Immature natural killer cell (primary cell): ENCODE data around the gene TEX35. TPM values are rescaled to one million over a fixed set of nuclear protein-coding genes. Genes with fewer than 3 reads are reported as not detected.

ENCODE experiments used
- DNase-seq, 3 donors: peaks; one replicate each; pipeline ENCODE4 v3.0.0; 2022; ENCODE audit warnings: mixed read lengths in 1 of 3
- H3K27ac Mint-ChIP-seq, 6 donors: one replicate each; pipeline ENCODE4 v1.8.0; 2020; ENCODE audit warnings: mixed read lengths in 6 of 6, mild to moderate bottlenecking in 5 of 6, inconsistent platforms in 4 of 6, moderate library complexity in 3 of 6
- H3K27me3 Mint-ChIP-seq, 3 donors: one replicate each; pipeline ENCODE4 v1.8.0; 2020 to 2021; ENCODE audit warnings: low read depth in 3 of 3, mild to moderate bottlenecking in 3 of 3, mixed read lengths in 3 of 3, moderate library complexity in 3 of 3, inconsistent platforms in 1 of 3
- H3K36me3 Mint-ChIP-seq, 3 donors: one replicate each; pipeline ENCODE4 v1.8.0; 2020; ENCODE audit warnings: mixed read lengths in 3 of 3, inconsistent platforms in 2 of 3, mild to moderate bottlenecking in 2 of 3
- H3K4me1 Mint-ChIP-seq, 2 donors: one replicate each; pipeline ENCODE4 v1.8.0; 2020; ENCODE audit warnings: inconsistent platforms in 2 of 2, mild to moderate bottlenecking in 2 of 2, mixed read lengths in 2 of 2, moderate library complexity in 1 of 2
- H3K4me3 Mint-ChIP-seq, 5 donors: one replicate each; pipeline ENCODE4 v1.8.0; 2020; ENCODE audit warnings: mild to moderate bottlenecking in 5 of 5, mixed read lengths in 5 of 5, inconsistent platforms in 3 of 5, moderate library complexity in 3 of 5
- H3K9me3 Mint-ChIP-seq, 6 donors: one replicate each; pipeline ENCODE4 v1.8.0; 2020; ENCODE audit warnings: mild to moderate bottlenecking in 6 of 6, mixed read lengths in 6 of 6, inconsistent platforms in 4 of 6, moderate library complexity in 3 of 6
- polyA plus RNA-seq, 3 donors: library from polyadenylated mRNA; unstranded; fragments of 300-500 nt; fragmentation: Illumina TruSeq; gene quantifications; one replicate each; pipeline ENCODE4 v1.2.3, GENCODE V29; 2021

The TEX35 gene
- polyA plus RNA-seq, 3 donors from 2014 or later = not detected

DNA sequence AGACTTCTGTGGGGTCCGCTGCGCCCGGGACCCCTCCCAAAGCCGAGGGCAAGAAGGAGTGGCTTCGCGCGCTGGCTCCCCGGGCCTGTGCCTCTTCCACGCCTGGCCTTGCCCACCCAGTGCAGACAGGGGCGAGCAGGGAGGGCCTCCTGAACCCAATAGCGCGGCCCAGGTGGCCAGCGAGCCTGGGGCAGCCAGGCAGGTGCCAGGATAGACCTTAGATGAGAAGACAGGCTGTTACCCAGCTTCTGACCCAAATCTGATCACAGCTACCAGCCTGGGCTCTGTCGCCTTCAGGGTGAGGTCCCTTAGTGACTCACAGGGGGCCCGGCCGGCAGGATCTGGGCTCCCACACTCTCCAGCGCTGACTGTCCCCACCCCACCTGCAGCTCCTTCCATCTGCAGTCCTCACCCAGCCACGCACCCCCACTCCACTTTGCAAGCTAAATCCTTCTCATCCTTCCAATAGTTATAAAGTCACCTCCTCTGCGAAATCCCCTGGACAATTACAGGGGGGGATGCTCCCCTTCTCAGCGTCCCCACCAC, 25.8 kb upstream of the TEX35 start:
- Mint-ChIP-seq H3K9me3 (no peaks in the 10 kb centered on the region), H3K4me3 (peak overlapping the region in 2 of 5 donors; percentile 66 to 70), H3K36me3 (no peaks in the 10 kb centered on the region), H3K4me1 (peaks cover 0 to 3% of the 10 kb centered on the region in 2 donors), H3K27ac (peak overlapping the region in 1 of 6 donors; percentile 11), H3K27me3 (peaks cover 0 to 4% (median 0%) of the 10 kb centered on the region in 3 donors)
- peak in 1 of 3 donors; percentile 6 for DNase-seq

DNA sequence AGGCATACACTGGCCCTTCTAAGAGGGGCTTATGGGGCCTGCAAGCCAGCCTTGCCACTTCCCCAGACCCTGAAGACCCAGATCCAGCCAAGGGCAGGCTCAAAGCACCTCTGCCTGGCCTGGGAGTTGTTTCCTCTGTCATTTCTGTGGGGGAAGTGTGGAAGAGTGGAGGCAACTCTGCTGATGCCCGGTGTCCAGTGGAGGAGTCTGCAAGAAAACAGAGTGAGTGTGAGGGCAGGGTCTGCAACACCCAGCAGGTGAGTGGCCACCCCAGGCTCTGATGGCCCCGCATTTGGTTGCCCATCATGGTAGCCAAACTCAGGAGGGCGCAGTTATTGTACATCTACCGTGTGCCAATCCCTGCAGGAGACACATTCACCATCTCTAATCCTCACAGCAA, 24.5 kb upstream of the TEX35 start:
- Mint-ChIP-seq H3K4me1 (peaks cover 0 to 3% of the 10 kb centered on the region in 2 donors), H3K27me3 (peaks cover 0 to 4% (median 0%) of the 10 kb centered on the region in 3 donors), H3K4me3 (no peak overlapping the region), H3K27ac (peak overlapping the region in 1 of 6 donors; percentile 35), H3K9me3 (no peaks in the 10 kb centered on the region), H3K36me3 (no peaks in the 10 kb centered on the region)
- DNase-seq = no peak

DNA sequence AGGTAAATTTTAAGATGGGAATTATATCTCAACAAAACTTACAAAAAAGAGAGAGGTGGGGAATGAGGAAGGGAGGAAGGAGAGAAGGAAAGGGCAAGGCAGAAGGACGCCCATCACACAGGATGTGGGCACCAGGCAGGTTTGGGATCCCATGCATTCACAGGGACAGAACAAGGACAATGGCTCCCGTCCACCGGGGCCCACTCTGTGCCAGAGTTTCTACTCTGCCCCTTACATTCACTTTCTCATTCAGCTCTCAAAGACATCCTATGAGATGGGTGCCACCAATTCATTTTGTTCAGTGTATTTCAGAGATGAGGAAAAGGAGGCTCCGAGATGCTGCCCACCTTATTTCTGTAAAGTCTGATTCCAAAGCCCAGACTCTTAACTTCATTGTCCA, 23.5 kb upstream of the TEX35 start:
- H3K4me3 Mint-ChIP-seq = no peak overlapping the region
- no peaks in the 10 kb centered on the region for H3K36me3 Mint-ChIP-seq
- no peak for DNase-seq
- peaks cover 0 to 3% of the 10 kb centered on the region in 2 donors for H3K4me1 Mint-ChIP-seq
- peaks cover 0 to 4% (median 0%) of the 10 kb centered on the region in 3 donors for H3K27me3 Mint-ChIP-seq
- no peak overlapping the region for H3K27ac Mint-ChIP-seq
- H3K9me3 Mint-ChIP-seq = no peaks in the 10 kb centered on the region

DNA sequence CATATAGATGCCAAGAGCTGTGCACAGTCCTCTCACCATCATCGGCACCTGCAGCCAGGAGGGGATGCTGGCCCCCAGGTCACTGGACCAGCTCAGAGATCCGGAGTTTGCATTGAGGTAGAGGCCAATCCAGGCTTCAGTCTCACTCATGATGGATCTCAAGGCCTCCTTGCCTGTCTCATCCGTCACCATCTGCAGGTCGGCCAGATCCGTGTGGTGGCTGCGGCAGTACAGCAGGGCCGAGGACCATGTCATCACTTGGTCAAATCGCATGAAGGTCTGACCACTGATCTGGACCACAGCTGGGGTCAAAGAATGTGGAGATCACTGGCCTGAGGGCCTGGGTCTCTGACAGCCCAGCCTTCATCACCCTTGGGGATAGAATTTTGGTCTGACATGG, 22.8 kb upstream of the TEX35 start:
- Mint-ChIP-seq H3K4me3 (no peak overlapping the region), H3K27ac (no peak overlapping the region), H3K9me3 (no peaks in the 10 kb centered on the region), H3K27me3 (peaks cover 0 to 2% (median 0%) of the 10 kb centered on the region in 3 donors), H3K36me3 (no peaks in the 10 kb centered on the region), H3K4me1 (peaks cover 0 to 3% of the 10 kb centered on the region in 2 donors)
- DNase-seq = no peak

DNA sequence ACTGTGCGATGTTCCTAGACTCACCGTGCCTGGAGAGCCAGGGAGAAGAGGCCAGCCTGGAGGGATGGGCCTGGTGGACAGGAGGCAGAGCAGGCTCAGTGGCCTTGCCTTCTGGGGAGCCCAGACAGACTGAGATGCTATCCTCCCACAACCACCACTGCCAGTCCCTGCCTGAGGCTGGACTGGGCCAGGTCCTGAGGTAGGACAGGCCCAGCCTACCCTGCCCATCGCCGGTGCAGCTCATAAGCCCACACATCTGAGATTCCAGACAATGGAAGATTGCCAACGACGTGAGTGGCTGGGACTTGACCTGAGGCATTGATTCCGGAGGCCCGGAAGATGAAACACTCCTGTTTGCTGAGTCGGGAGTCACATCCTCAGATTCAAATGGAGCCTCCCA, 21.9 kb upstream of the TEX35 start:
- Mint-ChIP-seq H3K27ac (no peak overlapping the region), H3K27me3 (peaks cover 0 to 2% (median 0%) of the 10 kb centered on the region in 3 donors), H3K36me3 (no peaks in the 10 kb centered on the region), H3K4me3 (no peak overlapping the region), H3K9me3 (no peaks in the 10 kb centered on the region), H3K4me1 (peaks cover 0 to 3% of the 10 kb centered on the region in 2 donors)
- DNase-seq = no peak

DNA sequence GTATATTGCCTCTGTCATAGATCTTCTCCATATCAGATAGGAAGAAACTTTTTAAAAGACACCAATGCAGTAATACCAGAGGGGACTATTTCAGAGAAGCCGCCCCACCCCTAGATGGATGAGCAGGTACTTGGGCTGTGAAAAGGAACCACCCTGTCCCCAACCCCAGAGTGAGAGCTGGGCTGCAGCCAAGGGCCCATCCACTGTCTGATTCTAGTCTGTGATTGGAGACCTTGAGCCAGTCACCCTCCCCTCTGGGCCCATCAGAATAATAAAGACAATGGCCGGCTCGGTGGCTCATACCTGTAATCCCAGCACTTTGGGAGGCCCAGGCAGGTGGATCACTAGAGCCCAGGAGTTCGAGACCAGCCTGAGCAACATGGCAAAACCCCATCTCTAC, 21.2 kb upstream of the TEX35 start:
- no peak overlapping the region for H3K4me3 Mint-ChIP-seq

DNA sequence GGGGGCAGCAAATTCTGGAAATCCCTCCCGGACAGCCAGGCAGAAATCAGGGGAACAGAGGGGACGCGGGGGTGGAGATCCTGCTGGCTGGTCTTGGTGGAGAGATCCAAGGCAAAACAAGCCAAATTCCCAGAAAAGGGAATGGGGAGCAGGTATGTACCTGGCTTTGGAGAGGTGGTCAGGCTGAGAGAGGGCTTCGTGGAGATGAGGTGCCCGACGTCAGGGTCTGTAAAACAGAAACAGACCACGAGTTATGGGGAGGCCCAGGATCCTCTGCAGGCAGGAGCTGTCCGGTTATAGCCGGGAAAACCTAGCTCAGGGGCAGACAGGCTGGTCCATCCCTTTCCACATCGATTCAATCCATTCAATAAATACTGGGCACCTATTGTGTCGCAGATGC, 20.6 kb upstream of the TEX35 start:
- Mint-ChIP-seq H3K27me3 (peaks cover 0 to 2% (median 1%) of the 10 kb centered on the region in 3 donors), H3K27ac (no peak overlapping the region), H3K36me3 (no peaks in the 10 kb centered on the region), H3K4me3 (no peak overlapping the region), H3K4me1 (peaks cover 0 to 3% of the 10 kb centered on the region in 2 donors), H3K9me3 (no peaks in the 10 kb centered on the region)
- no peak for DNase-seq

More for the DNA sequence above, 21.2 kb upstream of the TEX35 start:
- Mint-ChIP-seq H3K27ac (no peak overlapping the region), H3K4me1 (peaks cover 0 to 3% of the 10 kb centered on the region in 2 donors), H3K9me3 (no peaks in the 10 kb centered on the region), H3K27me3 (peaks cover 0 to 2% (median 0%) of the 10 kb centered on the region in 3 donors), H3K36me3 (no peaks in the 10 kb centered on the region)
- DNase-seq = no peak

DNA sequence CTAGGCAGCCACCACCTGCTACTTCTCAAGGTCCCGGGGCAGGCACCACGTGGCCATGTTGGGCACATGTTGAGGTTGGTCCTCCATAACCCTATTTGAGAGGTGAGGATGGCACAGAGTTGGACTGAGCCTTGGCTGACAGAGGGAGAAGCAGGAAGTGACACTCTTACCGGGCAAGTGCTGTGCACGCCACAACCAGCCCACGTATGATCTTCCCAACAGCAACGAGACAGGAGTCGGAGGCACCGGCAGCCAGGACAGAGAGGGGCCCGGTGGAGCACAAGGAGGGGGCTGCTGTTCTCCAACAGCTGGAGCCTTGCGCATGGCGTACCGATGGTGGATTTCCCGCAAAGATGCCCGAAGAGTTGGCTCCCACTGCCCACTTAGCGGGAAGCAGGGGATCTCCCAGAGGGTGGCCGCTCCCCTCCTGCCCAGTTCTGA, 19.6 kb upstream of the TEX35 start:
- H3K36me3 Mint-ChIP-seq = no peaks in the 10 kb centered on the region
- no peak for DNase-seq
- no peak overlapping the region for H3K4me3 Mint-ChIP-seq
- no peak overlapping the region for H3K27ac Mint-ChIP-seq
- H3K9me3 Mint-ChIP-seq = no peaks in the 10 kb centered on the region
- no peaks in the 10 kb centered on the region for H3K4me1 Mint-ChIP-seq
- H3K27me3 Mint-ChIP-seq = peaks cover 0 to 1% (median 0%) of the 10 kb centered on the region in 3 donors

DNA sequence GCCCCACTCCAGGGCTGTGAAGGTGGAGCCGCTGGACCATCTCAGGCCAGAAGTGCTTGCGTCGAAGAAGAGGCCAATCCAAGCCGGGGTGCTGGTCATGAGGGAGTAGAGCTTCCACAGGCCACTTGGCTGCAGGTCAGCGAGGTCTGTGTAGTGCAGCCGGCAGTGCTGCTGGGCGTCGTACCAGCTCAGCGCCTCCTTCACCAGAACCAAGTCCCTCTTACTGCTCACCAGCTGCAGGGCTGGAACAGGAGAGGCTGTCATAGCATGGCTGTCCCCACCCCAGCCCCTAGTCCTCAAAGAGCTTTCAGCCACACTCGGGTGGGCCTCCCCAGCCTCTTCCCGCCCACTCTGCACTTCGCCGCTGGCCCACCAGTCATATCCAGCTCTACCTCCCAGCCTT, 18.3 kb upstream of the TEX35 start:
- no peak for DNase-seq
- no peaks in the 10 kb centered on the region for H3K9me3 Mint-ChIP-seq
- peaks cover 0 to 1% (median 0%) of the 10 kb centered on the region in 3 donors for H3K27me3 Mint-ChIP-seq
- no peak overlapping the region for H3K27ac Mint-ChIP-seq
- no peaks in the 10 kb centered on the region for H3K36me3 Mint-ChIP-seq
- H3K4me3 Mint-ChIP-seq = no peak overlapping the region
- no peaks in the 10 kb centered on the region for H3K4me1 Mint-ChIP-seq

DNA sequence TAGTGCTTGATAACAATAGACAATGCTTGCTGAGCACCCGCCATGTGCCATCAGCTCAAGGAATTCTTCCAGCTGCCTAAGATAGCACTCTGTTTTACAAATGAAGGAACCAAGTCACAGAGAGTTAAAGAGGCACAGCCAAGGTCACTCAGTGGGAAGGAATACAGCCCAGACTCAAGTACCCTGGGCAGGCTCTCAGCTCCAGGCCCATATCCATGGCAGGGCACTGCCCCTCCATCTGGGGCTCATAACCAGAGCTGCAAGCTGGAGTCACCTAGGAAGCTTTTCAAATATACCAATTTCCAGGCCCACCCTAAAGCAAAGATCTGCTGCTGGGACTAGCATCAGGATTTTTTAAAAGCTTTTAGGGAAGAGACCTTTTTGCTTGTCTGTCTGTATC, 17.8 kb upstream of the TEX35 start:
- no peaks in the 10 kb centered on the region for H3K4me1 Mint-ChIP-seq
- no peak overlapping the region for H3K27ac Mint-ChIP-seq
- peaks cover 0 to 1% (median 0%) of the 10 kb centered on the region in 3 donors for H3K27me3 Mint-ChIP-seq
- no peak for DNase-seq
- no peak overlapping the region for H3K4me3 Mint-ChIP-seq
- no peaks in the 10 kb centered on the region for H3K9me3 Mint-ChIP-seq
- H3K36me3 Mint-ChIP-seq = no peaks in the 10 kb centered on the region

DNA sequence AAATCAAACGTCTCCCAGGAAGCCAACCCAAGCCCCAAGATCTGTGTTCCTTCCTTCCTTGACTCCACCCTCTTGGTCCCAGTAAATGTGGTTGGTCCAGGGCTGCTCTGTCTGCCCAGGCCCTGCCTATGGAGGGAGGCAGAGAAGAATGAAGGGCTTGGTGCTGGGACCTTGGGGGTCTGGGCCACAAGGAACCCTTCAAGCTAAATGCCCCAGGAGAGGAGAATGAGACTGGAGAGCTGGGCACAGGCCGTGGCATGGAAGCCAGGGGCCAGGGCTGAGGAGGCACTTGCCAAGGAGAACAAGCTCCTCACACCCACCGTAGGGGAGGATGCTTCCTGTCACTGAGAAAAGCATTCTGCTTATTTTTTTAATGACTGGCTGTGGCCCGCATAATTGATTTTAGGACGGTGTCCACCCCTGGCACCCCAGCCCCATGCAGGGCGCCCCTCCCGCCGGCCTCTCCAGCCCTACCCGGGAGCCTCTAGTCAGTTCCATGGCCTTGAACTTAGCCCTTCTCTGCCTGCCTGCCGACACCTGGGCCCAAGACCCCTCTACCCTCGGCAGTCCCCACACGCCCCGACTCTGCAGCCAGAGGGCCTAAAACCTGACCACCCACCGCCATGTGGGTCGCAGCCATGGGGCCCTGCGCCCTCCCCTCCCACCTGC, 17.0 kb upstream of the TEX35 start:
- no peak overlapping the region for H3K27ac Mint-ChIP-seq
- H3K27me3 Mint-ChIP-seq = peaks cover 0 to 1% (median 0%) of the 10 kb centered on the region in 3 donors
- no peak overlapping the region for H3K4me3 Mint-ChIP-seq
- H3K4me1 Mint-ChIP-seq = no peaks in the 10 kb centered on the region
- H3K9me3 Mint-ChIP-seq = no peaks in the 10 kb centered on the region
- no peaks in the 10 kb centered on the region for H3K36me3 Mint-ChIP-seq
- DNase-seq = no peak

DNA sequence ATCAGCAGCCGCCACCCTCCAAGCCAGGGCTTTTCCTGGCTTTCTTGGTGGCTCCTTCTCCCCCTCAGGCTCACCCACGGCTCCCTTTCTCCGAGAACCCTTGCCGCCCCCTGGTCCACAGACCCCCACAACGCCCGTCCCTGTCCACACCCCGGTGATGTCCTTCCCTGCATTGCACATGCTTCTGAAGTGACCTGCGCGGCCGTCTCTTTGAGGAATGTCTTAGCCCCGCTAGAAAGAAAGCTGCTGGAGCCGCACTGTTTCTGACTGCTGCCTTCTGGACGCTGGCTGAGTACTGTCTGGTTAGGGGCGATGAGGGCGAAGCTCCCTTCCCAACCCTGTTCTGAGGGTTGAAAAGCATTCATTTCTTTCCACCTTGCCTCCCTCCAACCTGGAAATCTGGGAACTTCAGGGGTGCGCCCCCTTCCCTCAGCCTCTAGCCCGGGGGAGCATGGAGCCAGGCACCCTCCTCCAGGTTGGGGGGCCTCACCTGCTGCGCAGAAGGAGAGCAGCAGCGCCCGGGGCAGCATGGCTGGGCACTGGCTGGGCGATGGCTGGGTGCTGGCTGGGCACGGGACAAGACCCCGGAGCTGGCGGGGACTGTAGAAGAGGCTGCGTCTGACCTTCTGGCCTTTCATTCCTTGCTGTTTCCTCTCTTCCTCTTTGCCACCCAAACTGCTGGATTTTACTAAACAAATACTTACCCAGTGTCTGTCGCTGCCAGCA, 16.3 kb upstream of the TEX35 start, which contains the start of gene CLEC20A:
Gene CLEC20A, minus strand, starts transcription at position 555 of the 726 bp plus-strand sequence. Its CDS starts 25 bp downstream, at position 530.
- H3K27ac Mint-ChIP-seq = no peak within 1 kb of the TSS
- DNase-seq = no peak
- peaks cover 0 to 2% (median 1%) of the 10 kb centered on the region in 3 donors for H3K27me3 Mint-ChIP-seq
- no peaks in the 10 kb centered on the region for H3K9me3 Mint-ChIP-seq
- H3K4me1 Mint-ChIP-seq = no peaks in the 10 kb centered on the region
- H3K36me3 Mint-ChIP-seq = no peaks in the 10 kb centered on the region
- no peak within 1 kb of the TSS for H3K4me3 Mint-ChIP-seq

DNA sequence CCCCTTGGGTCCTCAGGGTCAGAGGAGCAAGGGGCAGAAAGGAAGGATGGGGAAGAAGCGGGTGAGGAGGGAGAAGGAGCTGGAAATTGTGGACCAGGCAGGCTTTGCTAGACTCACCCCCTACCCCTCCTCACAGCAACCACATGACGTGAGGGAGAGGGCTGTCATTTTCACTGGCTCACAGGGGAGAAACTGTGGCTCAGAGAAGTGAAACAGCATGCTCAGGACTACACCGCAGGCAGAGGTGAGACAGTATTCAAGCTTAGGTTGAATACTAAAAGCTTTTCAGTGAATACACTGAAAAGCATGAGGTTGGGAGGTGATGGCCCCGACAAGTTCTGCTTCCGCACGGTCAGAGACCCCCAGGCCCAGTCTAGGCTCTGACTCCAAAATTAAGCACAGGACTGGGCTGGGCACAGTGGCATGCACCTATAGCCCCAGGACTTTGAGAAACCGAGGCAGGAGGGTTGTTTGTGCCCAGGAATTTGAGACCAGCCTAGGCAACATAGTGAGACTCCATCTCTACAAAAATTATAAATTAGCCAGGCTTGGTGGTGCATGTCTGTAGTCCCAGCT, 14.9 kb upstream of the TEX35 start:
- no peaks in the 10 kb centered on the region for H3K4me1 Mint-ChIP-seq
- H3K4me3 Mint-ChIP-seq = no peak overlapping the region
- no peak overlapping the region for H3K27ac Mint-ChIP-seq
- H3K36me3 Mint-ChIP-seq = no peaks in the 10 kb centered on the region
- H3K27me3 Mint-ChIP-seq = peaks cover 0 to 4% (median 1%) of the 10 kb centered on the region in 3 donors
- no peak for DNase-seq
- no peaks in the 10 kb centered on the region for H3K9me3 Mint-ChIP-seq
